GM21619 (cell line): ENCODE data around the gene DDAH2.

ENCODE experiments used
- ATAC-seq: cut with Tn5 transposase; IDR thresholded peaks from one replicate; pipeline ENCODE4 v1.9.1; 2021; ENCODE audit not compliant: unreplicated experiment

Gene DDAH2

DNA sequence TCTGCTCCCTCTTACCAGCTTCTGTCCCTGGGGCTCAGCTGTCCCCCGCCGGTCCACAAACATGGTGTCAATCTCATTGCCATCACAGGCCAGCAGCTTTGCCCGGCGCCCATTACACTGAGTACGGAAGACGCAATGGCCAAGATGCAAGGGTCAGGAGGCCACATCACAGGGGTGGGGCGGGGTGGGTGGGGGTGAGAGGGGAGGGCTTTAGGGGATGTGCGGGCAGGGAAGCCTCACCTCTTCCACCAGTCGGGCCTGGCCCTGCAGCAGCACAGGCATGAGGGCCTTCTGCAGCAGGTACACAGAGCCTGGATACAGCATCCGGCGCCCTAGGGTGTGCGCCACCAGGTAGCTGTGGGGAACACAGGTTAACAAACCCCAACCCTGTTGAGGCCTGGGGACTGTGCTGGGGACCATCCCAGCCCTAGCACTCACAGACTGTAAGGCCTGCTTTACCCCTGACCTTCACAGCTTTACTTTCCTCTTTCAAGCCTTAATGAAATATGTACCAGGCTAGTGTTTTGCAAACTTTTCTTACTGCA lies 37.5 kb downstream of the DDAH2 start:
- ATAC-seq: no peak

DNA sequence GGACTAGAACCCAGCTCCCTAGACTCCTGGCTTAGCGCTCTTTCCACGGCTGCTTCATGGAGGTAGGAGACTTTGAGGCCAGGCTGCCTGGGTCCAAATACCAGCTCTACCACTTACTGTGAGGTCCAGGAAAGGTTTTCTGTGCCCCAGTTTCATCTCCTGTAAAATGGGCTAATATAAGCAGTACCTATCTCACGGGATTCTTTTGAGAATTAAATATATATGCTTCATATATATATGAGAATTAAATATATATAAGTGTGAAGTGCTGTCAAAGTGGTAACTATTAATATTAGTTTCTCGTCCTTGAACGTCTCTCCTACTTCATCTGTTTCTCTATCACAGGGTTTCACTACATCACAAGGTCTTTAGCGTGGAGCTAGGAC lies 38.0 kb downstream of the DDAH2 start:
- no peak for ATAC-seq

DNA sequence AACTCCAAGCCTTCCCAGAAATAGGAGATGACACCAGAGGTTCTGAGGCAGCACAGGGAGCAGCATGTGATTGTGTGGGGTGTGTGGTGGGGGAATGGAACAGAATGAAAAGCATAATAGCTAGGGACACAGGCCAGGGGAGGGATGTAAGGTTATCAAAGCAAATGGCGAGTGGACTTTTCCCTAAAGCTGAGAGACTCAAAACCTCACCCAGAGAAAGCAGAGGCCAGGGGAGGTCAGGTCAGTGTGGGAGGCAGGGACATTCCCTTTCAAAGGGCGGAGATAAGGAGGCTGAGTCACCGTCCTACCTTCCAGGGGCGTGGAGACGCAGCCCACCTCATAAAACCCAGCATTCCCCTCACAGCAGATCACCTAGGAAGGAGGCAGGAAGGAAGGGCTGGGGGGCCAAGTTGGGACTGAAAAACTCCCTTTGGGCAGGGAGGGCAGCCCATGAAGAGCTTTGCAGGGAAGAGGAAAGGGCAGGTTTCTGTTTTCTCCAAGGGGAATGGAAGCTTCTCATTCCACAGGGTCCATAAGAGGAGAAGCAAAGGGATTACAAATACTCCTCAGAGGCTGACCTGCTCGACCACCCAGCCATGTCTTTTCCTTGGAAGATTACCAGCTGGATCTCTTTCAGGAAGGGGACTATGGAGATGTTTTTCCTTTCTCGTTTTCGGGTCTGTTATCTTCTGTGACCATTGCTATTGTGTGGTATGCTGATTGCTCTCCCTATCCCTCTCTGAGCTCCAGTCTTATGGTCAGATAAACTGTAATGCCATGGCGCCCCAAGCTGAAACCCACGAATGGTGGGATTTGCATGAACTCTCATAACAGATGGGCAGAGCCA lies 38.6 kb downstream of the DDAH2 start:
- no peak for ATAC-seq

DNA sequence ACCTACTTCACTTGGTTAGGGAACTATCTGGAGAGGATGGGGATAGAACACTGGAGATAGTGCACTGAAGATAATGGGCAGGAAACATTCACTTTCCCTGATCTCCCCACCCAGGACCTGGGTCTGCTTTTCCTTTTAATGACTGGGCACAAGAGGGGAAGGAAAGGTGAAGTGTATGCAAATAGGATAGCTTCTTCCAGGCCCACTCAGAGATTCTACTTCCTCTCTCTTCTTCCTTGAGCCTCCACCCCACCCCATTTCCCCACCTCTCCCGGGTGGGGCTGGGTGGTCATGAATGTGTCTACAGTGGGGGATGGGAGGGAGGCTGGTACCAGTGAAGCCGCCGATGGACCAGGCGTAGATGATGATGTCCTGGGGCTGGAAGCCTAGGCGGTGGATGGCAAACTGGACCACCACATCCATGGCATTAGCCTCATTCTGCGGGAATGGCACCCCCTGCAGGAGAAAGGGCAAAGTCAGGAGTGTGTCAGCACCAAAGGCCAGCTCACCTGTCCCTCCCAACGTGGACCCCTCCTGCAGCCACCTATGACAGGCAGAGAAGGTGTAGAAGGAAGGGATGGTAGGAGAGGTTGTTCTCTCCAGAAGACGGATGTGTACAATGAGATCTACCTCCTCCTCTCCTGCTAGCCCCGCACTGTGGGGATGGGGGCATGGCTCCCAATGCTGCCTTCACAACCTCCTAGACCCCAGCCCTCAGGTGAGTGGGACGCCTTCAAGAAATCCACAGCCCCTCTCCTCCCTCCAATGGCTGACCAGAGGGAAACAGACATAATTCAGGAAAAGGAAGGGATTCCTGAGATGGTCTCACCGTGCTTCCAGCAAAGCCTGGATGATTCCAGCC lies 39.6 kb downstream of the DDAH2 start:
- no peak for ATAC-seq

DNA sequence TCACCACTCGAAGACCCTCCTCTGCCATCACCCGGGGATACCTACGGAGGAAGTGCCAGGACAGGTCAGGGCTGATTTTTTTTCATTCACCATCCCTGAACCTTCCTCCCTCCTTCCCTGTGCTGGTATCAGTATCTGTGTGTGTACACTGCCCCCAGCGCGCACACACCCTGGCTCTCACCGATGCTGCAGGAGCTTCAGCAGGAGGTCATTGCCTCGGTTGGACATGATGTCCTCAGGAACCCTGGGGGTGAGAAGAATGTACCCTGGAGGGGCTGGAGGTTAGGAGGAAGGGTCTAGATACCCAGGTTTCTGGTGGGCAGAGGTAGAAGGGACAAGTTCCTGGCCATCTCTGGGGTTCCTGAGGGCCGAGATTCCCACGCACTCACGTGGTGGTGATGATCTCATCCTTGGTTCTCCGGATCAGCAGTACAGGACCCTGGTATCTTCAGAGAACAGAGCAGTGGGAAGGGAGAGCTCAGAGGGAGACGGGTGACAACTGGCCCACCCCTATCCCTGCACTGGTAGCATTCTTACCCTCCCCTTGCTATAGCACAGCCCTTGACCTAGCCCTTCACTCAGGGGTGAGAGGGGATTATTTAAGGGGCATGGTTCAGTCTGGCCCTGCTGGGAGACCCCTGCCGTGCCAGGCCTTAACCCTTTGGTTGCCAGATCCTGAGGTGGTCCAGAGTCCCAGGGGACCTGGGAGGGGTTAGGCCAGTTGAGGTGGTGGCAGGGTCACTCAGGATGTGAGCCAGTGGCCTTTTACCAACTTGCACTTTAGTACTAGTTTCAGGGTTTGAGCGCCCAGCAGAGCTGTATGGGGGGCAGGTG lies 41.0 kb downstream of the DDAH2 start:
- ATAC-seq: no peak

DNA sequence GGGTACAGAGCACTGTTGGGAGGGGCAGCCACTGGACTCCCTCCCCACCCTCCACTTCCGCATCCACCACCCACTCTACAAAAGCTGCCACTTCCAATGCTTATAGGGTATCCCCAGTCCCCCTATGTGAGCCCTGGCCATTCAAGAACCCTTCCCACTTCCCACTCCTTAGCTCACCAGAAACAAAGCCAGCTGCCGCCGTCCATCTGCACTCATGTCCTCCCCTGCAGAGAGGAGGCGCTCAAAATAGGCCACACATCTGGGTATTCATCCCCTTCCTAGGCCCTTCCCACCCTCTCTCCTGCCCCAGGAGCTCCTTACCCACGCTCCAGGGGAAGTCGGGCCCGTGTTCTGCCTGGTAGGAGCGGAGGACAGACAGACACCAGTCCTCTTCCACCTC lies 41.8 kb downstream of the DDAH2 start:
- no peak for ATAC-seq

DNA sequence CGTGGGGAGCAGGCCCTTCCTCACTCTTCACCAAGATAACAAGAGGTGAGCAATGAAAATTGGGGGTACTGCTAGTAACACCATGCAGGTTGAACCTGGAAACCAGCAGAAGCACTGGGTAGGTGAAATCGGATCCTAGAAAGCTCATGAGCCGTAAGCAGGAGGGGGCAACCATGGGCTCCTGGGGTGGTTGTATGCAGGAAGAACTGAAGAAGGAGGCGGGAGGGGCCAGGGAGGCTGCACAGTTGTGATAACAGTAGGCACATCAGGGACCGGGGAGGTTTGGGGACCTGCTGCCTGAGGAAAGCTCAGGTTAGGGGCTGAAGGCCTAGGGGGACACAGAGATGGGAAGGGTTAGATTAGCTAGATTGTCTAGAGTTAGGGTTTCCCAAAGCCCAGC lies 42.6 kb downstream of the DDAH2 start:
- no peak for ATAC-seq

DNA sequence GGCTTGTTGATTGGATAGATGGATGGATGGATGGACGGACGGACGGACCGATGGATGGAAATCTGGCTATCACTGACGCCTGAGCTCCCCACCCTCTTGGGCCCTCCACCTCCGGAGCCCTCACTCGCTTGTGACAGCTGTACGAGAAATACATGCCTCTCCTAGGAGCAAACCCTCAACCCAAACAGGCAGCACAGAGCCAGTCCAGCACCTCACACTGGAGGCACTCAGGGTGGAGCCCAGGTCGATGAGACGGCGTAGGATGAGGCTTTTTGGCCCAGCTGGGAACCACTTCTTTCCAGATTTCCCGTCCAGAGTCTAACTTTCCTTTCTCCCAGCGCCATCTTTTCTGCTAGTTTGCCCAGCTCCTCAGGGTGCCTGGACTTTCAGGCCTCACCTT lies 45.5 kb downstream of the DDAH2 start:
- ATAC-seq: no peak

DNA sequence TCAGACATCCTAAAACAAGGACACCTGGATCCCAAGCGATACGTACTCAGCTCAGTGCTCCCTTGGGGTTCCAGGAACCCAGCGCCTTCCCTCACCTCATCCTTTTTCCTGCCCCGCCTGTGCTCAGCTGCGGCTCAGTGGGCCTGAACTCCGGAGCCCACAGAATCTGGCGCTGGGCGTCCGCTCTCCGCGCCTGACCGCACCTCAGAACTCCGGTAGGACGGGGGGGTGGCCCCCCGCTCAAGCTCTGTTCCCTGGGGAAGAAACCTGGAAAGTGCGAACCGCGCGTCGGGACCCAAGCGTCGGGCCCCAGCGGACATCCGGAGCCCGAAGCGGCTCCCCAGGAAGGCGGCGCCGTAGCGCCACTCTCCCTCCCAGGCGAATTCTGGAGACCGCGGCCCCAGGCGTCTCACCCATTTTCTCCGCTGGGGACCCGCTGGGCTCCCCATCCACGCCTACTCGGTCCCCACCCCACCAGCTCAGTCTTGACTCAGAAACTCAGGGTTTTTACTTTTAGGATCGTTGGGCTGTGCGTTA lies 47.9 kb downstream of the DDAH2 start:
- no peak for ATAC-seq

DNA sequence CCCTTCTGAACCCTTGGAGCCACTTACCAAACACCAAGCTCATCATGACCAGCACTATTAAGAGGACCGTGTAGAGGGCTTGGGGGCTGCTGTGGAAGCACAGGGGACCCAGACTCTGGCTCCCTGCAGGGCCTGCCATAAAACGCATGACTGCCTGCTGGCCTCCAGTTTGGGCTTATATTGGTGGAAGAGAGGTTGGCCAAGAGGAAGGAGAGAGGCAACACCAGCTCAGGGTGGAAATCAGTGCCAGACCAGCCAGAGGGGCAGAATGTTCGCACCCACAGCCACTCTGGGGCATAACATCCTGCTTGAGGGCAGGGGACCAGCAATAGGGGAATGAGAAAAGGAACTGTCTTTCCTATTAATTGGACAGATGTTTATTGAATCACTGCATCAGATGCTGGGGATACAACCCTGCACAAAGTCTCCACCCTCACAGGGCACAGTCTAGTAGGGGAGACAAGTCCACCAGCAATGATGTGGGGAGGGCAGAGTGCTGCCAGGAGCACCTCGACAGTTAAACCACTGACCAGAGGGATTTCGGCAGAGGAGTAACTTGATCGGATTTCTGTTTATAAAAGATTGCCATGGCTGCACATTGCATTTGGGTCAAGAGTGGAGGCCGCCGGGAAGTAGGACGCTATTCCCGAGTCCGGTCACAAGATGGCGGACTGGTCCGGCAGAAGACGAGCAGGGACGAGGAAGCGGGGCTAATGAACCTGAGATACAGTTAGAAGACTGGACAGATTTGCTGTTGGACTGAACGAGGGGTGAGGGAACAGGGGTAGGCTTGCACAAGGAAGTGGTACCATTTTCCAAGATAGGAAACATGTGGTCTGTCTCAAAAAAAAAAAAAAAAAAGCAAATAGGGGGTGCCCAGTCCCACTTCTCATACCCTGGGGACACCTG lies 48.6 kb downstream of the DDAH2 start, which contains the start of gene LY6G5C:
TSS of gene LY6G5C (minus strand) at position 842 of the 909 bp plus-strand sequence. CDS start at position 148, 694 bp downstream.
- no peak for ATAC-seq

DNA sequence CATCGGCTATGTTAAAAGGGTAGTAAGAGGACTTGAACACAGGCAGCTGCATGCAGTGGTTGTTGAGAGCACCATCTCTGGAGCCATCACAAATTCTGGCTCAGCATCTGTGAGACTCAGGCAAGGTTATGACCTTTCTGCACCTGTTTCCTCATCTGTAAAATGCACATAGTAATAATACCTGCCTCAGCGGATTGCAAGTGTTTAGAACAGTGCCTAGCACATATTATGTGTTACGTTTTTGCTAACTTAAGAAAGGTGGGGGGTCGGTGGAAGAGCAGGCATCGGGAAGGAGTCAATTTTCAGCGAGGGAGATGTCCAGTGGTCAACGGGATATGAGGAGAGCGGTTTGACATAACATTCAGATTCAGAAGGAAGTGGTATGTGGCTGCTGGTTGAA lies 51.1 kb downstream of the DDAH2 start:
- no peak for ATAC-seq
